Chondrocyte (in vitro differentiated cells): ENCODE results near the gene TRIM4. TPM values are rescaled to one million over a fixed set of nuclear protein-coding genes. Genes with fewer than 3 reads are reported as not detected.
"Not testable (repeated sequence)": the region's sequence is repeated elsewhere in the genome, so short reads cannot be mapped to it uniquely, and the experiment has no call there.

Source experiments
- DNase-seq: peaks from one replicate; pipeline ENCODE4 v3.0.0; 2021; ENCODE audit warnings: mixed read lengths, low spot score
- H3K27ac Mint-ChIP-seq: one replicate; pipeline ENCODE4 v1.8.0; 2021; ENCODE audit warnings: mild to moderate bottlenecking, moderate library complexity, mixed read lengths; ENCODE audit not compliant: unreplicated experiment
- H3K27me3 Mint-ChIP-seq: 2 replicates; pipeline ENCODE4 v1.8.0; 2021; ENCODE audit warnings: low read depth, mixed read lengths
- H3K36me3 Mint-ChIP-seq: 2 replicates; pipeline ENCODE4 v1.8.0; 2021; ENCODE audit warnings: low read depth, mixed read lengths
- H3K4me1 Mint-ChIP-seq: 2 replicates; pipeline ENCODE4 v1.8.0; 2021; ENCODE audit warnings: low read depth, mild to moderate bottlenecking, mixed read lengths
- H3K4me3 Mint-ChIP-seq: one replicate; pipeline ENCODE4 v1.8.0; 2021; ENCODE audit warnings: mild to moderate bottlenecking, moderate library complexity, mixed read lengths; ENCODE audit not compliant: unreplicated experiment
- H3K9me3 Mint-ChIP-seq: 2 replicates; pipeline ENCODE4 v1.8.0; 2021; ENCODE audit warnings: low read depth, mixed read lengths
- CTCF ChIP-seq: fragments of 200-600 bp; sonication (generic); IDR thresholded peaks from 2 replicates; pipeline ENCODE4 v1.5.0; 2021; ENCODE audit warnings: antibody characterized with exemption, mild to moderate bottlenecking, moderate library complexity
- total RNA-seq: library from RNA; stranded (reverse); gene quantifications from 3 replicates; pipeline ENCODE4 v1.2.1, GENCODE V29; 2021

The TRIM4 gene
- total RNA-seq, 1 donor from 2014 or later = 12.1 TPM

GRCh38 chr7:99894738-99895137 lies 24.6 kb downstream of the TRIM4 start:
- H3K27me3 Mint-ChIP-seq = no peaks in the 10 kb centered on the region
- no peaks in the 10 kb centered on the region for H3K4me1 Mint-ChIP-seq
- no peaks in the 10 kb centered on the region for H3K36me3 Mint-ChIP-seq
- no peaks in the 10 kb centered on the region for H3K9me3 Mint-ChIP-seq
- no peak for TF ChIP-seq CTCF
- no peak overlapping the region for H3K27ac Mint-ChIP-seq
- H3K4me3 Mint-ChIP-seq = no peak overlapping the region
- no peak for DNase-seq

GRCh38 chr7:99893280-99893679 lies 26.1 kb downstream of the TRIM4 start:
- Mint-ChIP-seq H3K4me1 (no peaks in the 10 kb centered on the region), H3K4me3 (no peak overlapping the region), H3K27me3 (no peaks in the 10 kb centered on the region), H3K9me3 (peaks cover 2% of the 10 kb centered on the region), H3K36me3 (no peaks in the 10 kb centered on the region), H3K27ac (no peak overlapping the region)
- TF ChIP-seq CTCF = no peak
- no peak for DNase-seq

GRCh38 chr7:99890348-99890747 lies 29.0 kb downstream of the TRIM4 start:
- not testable (repeated sequence) for H3K4me1 Mint-ChIP-seq, H3K27me3 Mint-ChIP-seq, H3K9me3 Mint-ChIP-seq, H3K27ac Mint-ChIP-seq, DNase-seq, H3K4me3 Mint-ChIP-seq, H3K36me3 Mint-ChIP-seq

GRCh38 chr7:99888366-99888765 lies 31.0 kb downstream of the TRIM4 start:
- H3K36me3 Mint-ChIP-seq, H3K4me3 Mint-ChIP-seq, DNase-seq, H3K4me1 Mint-ChIP-seq, H3K27me3 Mint-ChIP-seq, H3K27ac Mint-ChIP-seq: not testable (repeated sequence)
- peaks cover 14% of the 10 kb centered on the region for H3K9me3 Mint-ChIP-seq

GRCh38 chr7:99881370-99881769 lies 38.0 kb downstream of the TRIM4 start:
- H3K4me3 Mint-ChIP-seq = no peak overlapping the region
- no peaks in the 10 kb centered on the region for H3K4me1 Mint-ChIP-seq
- peaks cover 15% of the 10 kb centered on the region for H3K9me3 Mint-ChIP-seq
- H3K27me3 Mint-ChIP-seq = peaks cover 8% of the 10 kb centered on the region
- H3K36me3 Mint-ChIP-seq = peaks cover 9% of the 10 kb centered on the region
- H3K27ac Mint-ChIP-seq = no peak overlapping the region
- TF ChIP-seq CTCF = no peak
- no peak for DNase-seq

GRCh38 chr7:99876933-99877332 lies 42.4 kb downstream of the TRIM4 start, which contains the start of gene OR2AE1:
TSS of gene OR2AE1 (minus strand) at chr7:99877033. CDS start at chr7:99877033, 0 bp downstream.
- Mint-ChIP-seq H3K4me1 (no peaks in the 10 kb centered on the region), H3K27me3 (peaks cover 8% of the 10 kb centered on the region), H3K27ac (no peak within 1 kb of the TSS), H3K36me3 (peaks cover 3% of the 10 kb centered on the region), H3K9me3 (no peaks in the 10 kb centered on the region), H3K4me3 (no peak within 1 kb of the TSS)
- no peak for TF ChIP-seq CTCF
- no peak for DNase-seq
